Muscle of back (tissue), 11 donors: ENCODE data around the gene XXYLT1. TPM values are rescaled to one million over a fixed set of nuclear protein-coding genes. Genes with fewer than 3 reads are reported as not detected.

ENCODE experiments used
- DNase-seq, 3 donors: peaks; one replicate each; pipeline versions ENCODE4 v3.0.0 to v3.0.0-alpha.2; 2013
- polyA plus RNA-seq, 10 donors: library from polyadenylated mRNA; unstranded; fragments of 120-200 nt; gene quantifications; one replicate each; pipeline ENCODE4 v1.2.1, GENCODE V29; 2013; ENCODE audit not compliant: insufficient read length in 10 of 10

Gene XXYLT1
- polyA plus RNA-seq, 10 donors, result 17.8 to 32.2 (median 22.8) TPM

DNA sequence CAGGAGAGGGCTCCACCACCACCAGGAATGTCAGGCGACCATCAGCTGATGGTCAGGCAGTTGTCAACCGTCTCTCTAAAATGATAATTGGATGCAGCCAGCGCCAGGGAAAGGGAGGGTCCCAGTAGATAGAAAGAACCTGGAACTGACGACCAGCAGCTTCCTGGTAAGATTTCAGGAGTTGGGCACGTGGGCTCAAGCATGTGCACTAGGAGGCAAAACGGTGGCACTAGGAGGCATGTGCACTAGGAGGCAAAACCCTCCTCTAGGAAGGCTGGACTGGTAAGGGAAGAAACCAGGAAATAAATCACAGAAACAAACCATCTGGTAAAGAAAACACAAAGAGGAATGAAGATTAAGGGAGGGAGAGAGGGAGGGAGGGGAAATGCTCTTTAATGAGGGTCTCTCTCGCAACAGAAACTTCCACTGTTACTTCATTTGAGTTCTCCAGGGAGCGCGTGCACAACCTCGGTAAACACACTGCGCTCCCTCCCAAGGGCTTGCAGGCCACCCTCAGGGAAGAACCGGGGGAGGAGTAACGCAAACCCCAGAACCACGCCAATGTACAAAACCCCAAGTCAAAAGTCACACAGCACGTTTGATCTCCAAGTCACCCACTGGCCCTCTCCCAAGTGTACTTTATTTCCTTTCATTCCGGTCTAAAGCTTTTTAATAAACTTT, 116.7 kb downstream of the XXYLT1 start:
- no peak for DNase-seq

DNA sequence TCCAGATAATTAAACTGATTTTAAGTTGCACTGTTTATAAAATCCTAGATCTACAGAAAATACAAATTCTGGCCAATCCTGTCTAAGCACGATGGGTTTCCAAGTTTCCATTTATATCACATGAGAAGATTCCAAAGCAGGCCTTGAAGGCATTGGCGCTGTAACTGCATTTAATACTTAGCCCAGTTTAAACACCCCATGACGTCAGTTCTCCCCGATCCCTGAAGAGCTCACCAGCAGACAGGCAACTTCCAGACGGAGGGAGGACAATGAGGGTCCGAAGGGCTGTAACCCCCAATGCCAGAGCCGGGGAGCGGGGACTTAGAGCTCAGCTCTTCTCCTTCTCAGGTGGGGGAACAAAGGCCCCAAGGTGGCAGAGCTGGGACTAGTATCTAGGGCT, 117.3 kb downstream of the XXYLT1 start:
- DNase-seq, result peak in 2 of 3 donors; percentile 73 to 84

DNA sequence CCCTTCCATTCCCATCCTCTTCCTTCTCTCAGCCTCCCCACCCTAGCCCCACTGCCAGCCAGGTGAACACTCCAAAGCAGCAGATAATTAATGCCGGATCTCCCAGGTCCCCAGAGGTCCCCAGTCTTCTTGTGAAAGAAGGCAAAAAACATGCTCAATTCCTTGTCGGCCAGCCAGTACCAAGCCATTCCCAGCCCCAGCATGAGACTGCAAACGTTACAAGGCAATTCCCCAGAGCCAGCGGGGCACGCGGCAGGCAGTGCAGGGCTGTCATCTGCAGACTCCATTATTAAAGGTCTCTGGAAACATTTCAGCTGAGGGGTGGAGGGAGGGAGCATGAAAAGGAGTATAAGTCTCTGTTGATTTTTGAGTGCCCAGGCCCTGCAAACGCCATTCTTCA, 117.8 kb downstream of the XXYLT1 start:
- peak in 1 of 3 donors; percentile 64 for DNase-seq

DNA sequence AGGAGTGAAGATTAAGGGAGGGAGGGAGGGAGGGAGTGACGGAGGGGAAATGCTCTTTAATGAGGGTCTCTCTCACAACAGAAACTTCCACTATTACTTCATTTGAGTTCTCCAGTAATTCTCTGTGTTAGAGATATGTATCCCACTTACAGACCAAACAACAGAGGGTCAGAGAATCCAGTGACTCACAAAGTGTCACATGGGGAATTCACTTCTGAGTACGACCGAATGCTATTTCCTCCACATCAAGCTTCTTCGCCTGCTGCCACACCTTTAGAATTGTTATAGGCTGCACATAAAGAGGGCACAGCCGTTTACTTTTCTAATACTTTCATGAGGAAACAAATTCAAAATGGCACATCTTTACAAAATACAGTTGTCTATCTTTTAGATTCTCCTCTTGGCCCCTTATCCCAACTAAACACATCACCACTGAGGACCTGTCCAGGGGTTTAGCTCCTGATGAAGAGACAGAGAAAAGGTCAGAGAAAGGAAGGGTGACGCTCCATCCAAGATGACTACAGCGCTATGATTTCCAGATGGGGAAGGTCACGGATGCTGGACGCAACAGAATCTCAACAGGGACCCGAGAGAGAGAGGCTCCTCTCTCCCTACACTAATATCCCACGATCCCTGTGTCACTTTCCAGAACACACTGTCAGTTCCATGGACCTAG, 119.0 kb downstream of the XXYLT1 start:
- DNase-seq, result no peak

DNA sequence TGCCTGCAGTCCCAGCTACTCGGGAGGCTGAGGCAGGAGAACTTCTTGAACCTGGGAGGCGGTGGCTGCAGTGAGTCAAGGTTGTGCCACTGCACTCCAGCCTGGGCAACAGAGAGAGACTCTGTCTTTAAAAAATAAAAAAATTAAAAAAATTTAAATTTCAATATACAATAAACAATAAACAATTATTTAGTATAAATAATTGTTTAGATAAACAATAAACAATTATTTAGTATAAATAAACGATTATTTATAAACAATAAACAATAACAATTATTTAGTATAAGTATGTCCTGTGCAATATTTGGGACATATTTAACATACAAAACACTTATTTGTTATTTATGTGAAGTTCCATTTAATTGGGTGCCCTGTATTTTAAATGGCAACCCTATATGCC, 119.6 kb downstream of the XXYLT1 start:
- no peak for DNase-seq

DNA sequence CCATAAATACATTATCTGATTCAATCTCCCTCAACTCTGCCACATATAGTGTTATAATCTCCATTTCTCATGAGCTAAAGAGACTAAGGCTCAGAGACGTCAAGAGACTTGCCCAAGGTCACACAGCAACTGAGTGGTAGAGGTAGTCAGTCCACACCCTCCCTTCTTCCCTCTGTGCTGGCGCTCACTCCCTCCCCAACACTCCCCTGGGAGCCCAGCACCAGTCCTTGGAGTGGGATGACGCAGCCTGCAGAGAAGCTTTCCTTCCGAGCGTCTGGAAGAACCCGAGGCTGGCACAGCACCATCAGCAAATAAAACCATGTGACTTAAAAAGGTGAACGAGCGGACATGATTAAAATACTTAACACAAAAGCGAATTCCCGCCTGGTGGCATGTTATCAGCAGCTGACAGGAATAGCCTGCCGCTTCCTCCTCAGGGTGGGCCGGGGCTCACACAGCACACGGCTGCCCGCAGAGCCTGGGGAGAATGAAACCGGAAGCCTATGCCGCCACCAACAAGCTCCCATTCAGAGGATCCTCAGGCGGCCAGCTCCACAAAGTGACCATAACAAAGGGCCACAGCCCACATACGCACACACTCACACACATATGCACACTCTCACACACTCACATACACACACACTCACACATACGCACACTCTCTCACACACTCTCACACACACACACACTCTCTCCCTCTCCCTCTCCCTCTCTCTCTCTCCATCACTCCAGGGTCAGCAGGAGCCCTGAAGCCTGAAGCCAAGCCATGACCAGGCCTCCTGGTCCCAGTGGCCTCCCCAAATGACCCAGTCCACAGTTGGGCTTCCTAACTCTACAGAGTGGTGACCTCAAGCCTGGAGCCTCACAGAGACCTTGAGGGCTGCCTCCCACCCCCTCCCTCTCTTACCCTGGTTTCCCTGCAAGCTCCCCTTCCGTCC, 120.5 kb downstream of the XXYLT1 start:
- no peak for DNase-seq

DNA sequence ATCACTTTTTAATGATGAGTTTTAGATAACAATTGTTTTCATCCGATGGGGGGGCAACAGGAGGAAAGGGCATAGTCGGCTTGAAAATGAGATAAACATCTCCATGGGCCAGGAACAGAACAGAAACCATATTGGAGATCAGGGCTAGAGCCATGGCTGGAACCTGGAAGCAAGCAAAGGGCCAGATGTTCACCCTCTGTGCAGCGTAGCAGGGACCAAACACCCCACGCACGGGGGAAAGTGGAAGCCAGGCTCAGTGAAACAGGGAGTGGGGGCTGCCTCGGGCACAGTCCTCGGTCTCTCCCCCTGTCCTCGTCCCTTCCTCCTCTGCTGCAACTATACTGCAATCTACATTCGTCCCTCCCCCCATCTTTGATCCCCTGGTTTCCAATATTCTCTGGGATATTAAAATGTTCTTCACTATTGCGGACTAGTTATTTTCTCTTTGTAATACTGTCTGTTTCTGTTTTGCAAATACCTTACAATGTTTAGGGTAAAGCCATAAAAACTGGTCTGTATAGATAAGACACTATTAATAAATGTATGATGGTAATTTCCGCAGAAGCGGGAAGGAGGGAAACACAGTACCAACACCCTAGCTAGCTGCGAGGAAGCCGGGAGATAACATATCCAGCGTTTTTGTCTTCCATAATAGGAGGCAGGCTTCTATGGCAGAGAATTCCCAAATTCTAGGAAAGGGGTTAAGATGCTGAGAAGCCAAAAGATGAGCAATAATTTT, 121.5 kb downstream of the XXYLT1 start:
- no peak for DNase-seq

DNA sequence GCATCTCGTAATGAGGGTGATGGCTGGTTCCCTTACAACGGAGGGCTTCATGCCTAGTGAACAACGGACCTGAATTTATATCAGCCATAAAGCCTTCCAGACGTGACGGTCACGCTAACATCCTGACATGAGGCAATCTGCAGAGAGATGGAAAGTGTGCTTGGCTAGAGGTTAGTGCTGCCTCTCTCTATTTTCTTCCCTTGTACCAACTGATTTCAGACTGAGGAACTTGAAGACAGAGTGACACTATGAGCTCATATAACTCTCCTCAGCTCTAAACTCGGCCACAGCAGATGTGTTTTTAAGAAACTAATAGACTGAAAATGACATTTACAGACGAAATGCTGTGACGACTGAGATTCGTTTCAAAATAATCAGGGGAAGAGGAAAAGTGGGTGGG, 122.4 kb downstream of the XXYLT1 start:
- DNase-seq, result no peak

DNA sequence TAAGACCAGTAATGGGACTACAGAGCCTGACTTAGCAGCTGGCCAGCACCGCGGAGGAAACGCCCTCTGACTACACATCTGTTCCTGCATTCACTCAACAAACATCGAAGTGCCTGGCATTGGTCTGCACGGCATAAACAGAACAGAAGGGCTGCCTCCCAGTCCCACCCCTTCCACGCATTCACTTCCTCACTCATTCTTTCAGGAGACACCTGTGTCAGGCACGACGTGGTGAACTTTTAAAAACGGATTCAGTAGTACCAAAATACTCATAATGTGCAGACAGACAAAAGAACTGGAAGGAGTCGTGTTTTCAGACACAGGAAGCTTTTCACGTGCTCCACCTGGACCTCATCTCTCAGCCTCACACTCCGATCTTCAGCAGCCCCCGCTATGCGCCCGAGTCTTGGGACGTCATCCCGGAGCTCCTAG, 123.3 kb downstream of the XXYLT1 start:
- DNase-seq, result peak in 1 of 3 donors; percentile 61

DNA sequence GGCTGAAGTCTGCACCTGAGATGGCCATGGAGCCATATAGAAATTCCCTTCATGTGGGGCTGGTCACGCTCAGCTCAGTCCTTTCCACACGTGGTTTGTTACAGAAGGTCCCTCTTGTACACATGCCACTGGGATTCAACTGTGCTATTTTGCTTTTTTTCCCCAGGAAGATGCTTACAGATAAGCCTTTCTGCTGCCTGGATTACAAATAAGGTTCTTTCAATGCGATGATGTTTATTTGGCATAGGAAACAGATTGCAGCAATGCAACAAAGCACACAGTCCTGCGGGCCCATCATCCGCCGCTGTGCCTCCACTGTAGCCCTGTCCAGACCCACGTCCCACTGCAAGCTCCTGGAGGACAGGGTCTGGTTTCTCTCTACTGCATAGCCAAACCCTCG, 124.8 kb downstream of the XXYLT1 start:
- no peak for DNase-seq

DNA sequence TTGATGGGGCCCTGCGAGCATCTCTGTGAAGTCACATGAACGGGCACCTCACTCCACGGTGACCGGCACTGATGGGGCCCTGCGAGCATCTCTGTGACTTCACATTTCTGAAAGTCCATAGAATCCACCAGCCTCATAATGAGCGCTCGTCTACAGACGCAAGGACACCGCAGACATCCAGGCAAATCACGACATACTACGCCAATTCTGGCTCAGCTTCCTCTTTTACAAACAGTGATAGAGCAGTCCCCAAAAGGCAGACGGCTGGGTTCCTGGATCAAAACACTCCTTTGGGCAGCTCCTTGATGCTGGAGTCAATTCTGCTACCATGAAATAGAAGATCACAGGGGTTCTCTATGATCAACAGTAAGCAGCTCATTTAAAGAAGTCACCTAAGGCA, 125.4 kb downstream of the XXYLT1 start:
- DNase-seq, result no peak

DNA sequence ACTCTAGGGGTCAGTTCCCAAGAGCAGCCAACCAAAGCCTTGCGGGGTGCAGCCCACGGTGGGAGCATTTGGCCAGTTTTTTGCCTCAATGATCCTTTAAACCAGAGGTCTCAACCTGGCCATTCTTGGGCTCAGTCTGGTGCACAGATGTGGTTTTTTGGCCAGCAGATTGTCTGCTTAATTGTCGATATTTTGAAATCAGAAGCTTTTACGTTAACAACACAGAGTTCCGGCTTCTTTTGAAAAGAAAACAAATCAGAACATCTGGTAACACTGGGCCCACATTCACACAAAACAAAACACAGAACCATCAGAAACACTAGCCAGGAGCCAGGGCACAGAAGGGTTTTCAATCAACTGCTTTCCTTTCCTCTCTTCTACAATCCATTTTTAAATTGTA, 127.7 kb downstream of the XXYLT1 start:
- DNase-seq, result no peak

DNA sequence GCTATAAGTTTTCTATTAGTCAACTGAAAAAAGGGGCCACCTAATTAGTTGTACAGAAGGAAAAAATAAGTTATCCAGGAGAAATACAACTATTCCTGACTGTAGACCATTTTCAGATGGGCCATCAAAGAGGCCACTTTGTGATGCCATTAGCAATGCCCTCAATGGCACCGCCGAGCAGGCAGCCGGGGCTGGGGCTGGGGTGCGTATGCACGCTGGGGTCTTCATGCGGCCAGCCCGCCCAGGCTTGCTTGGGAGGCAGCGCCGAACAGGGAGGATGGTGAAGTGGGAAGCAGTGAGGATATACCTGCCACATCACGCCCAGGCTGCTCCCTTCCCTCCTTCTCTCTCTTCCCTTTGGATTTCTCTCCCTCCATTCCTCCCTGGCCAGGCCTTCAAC, 128.4 kb downstream of the XXYLT1 start:
- no peak for DNase-seq

DNA sequence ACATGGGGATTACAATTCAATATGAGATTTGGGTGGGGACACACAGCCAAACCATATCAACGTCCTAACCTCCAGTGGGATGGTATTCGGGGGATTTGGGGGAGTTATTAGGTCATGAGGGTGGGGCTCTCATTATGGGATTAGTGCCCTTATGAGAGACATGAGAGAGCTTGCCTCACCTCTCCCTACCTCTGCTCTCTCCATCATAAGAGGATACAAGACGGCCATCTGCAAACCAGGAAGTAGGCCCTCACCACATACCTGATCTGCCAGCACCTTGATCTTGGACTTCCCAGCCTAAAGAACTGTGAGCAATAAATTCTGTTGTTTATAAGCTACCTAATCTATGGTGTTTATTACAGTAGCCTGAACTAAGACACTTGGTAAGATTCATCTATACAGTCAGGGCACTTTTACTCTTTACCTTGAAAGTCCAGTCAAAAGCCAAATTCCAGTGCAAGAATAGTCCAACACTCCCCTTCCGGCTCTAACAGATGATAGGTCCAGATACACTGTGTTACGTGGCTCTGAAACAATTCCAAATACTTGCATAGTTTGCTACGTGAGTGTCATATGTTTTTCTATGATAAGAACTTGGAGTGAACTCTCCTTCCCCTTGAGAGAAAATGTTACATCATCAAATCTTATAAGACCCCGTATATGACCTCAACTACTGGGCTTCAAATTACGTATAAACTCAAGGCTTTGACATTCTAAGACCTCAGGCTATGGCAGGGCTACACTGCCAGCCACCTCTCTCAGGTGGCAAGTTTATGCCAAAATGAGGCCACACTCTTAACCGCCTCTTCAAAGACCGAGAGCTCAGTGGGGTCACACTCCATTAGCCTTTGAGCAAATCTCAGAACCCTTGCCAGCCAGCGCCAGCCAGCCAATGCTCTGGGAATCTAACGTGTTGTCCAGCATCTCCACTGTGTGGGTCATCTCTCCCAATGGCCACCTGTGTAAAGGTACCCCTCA, 129.9 kb downstream of the XXYLT1 start:
- no peak for DNase-seq

DNA sequence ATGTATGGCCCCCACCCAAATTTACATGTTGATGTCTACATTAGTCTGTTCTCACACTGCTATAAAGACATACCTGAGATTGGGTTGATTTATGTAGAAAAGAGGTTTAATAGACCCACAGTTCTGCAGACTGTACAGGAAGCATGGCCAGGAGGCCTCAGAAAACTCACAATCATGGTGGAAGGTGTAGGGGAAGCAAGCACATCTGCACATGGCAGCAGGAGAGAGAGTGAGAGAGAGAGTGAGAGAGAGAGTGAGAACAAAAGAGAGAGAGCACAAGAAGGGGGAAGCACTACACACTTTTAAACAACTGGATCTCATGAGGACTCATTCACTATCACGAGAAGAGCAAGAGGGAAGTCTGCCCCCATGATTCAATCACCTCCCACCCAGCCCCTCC, 130.5 kb downstream of the XXYLT1 start:
- no peak for DNase-seq

DNA sequence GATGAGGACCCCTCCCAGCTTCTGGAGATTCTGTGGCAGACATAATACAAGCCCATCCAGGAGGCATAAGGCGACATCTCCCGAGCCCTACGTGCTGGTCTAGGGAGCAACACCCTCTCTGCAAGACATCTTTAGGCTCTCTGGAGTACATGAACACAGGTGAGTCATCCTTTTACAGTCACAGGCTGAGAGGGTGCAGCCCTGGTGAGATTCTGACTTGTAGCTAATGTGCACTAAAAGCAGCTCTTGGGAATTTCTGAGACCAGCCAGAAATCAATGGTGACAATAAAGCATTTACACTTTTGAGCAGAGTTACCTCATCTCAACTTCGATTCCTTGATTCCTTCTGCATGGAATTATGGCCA, 131.1 kb downstream of the XXYLT1 start:
- DNase-seq, result no peak

DNA sequence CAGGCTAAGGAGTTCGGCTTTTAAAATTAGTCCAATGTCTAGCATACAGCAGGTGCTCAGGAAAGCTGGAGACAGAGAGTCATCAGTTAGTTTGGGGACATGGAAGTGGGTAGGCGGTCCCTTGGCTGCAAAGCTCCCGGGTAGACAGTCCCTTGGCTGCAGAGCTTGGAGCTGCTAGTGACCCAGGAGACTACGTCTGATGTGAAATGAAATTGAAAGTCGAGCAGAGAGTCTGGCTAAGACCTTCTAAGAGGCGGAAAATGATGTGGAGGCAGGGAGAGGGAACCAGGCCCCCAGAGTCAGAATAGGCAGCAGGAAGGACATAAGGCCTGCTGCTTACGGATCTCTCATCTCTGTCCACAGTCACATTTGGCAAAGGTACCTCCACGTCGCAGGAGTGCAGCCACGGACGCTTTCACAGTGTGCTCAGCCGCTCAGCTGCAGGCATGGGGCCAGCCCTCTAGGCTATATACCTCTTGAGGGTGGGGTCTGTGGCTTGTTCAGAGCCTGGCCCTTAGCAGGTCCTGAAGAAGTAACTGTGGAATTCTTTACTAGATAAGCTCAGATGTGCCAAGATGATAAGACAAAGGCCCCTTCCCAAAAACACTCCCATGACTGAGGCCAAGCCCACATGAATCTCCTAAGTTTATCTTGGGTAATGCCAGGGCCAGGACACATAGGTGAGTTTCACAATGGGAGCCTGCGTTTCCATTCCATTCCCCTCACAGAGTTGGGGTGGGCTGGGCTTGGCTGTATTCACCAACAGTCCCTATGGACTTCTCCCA, 131.7 kb downstream of the XXYLT1 start:
- no peak for DNase-seq

DNA sequence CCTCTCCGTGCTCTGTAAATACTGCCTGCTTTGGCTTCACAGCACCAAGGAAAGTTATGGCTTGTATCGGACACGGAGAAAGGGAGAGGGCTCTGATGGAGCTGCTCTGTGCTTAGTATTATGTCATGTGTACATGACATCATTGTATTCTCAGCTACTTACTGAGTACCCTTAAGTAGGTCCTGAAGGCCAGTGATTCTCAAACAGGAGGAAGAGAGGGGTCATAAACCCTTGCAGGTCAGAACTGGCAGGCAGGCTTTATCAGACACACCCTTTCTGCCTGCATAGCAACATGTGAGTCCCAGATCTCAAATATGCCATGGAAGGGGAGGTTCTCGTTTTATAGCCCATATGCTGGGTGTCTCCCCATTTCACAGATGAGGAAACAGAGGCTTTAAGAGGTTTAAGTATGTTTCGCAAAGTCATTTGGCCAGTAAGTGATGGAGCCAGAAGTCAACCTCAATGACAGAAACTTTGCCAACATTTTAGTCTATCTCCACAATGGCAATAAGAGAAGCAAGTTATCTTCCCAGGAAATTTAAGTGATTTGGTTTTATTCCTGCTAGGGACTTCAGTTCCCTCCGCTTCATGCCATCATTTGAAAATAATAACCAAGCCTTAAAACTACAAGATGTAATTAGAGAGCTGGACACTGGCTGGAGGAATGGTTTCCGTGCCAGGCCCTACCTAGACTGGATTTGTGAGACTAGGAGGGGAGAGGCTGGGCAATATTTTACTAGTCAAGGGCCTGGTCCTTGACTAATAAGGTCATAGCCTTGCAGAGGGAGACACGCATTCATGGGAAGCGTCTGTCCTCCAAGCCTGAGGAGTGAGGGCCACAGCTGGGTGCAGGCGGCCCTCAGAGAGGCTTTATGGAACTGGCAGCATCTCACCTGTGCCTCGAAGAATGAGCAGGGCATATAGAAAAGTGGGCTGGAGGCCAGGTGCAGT, 133.0 kb downstream of the XXYLT1 start:
- no peak for DNase-seq

DNA sequence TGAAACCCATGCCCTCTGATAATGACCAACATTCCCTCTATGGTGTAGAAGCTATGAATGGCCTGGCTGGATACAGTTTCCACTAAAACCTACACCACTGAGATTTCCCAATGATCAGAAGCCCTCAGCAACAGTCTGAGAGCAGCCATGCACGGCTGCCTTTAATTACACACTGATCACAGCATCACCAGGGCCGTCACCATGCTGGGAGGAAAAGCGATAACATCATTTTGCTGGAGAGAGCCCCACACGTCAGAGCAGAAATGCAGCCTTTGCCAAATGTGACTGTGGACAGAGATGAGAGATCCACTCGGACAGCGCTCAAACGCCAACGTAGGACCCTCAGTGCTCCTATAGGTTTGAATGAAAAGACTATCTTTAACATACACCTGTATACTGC, 135.0 kb downstream of the XXYLT1 start:
- DNase-seq, result no peak
